HepG2 (cell line): Measurements from ENCODE around the gene TNFSF13. TPM values are rescaled to one million over a fixed set of nuclear protein-coding genes. Genes with fewer than 3 reads are reported as not detected.
A peak's percentile ranks its signal among the peaks of the same experiment; 100 is the strongest.

Source experiments
- ATAC-seq: fragments of 200-7000 bp; cut with Tn5 transposase; 3 replicates; pipeline ENCODE4 v1.9.1; 2020; ENCODE audit warnings: mild to moderate bottlenecking, moderate library complexity
- BruUV-seq: library from RNA; stranded (reverse); fragments of 400-500 nt; replicated peaks from 2 replicates; lab custom pipeline; 2021; lab: Mats Ljungman, UMichigan
- CTCF ChIA-PET: fragments of 300-600 bp; formaldehyde crosslinking; extraction: SDS; loops from one replicate; lab custom pipeline; 2021; ENCODE audit warnings: low total read pairs, inconsistent platforms, low intra/inter-chr PET ratio; lab: Yijun Ruan, JAX
- POLR2A ChIA-PET: fragments of 350-600 bp; sonication (Branson Sonifier 250); formaldehyde crosslinking; loops from one replicate; lab custom pipeline; 2020; ENCODE audit warnings: antibody characterized with exemption, inconsistent platforms; lab: Yijun Ruan, JAX
- DNase-seq: peaks from one replicate; pipeline ENCODE4 v3.0.0-alpha.2; 2015; ENCODE audit warnings: low spot score
- FAIRE-seq: peaks from 3 replicates; lab custom pipeline; 2011; peaks lifted over from hg19 to GRCh38; lab: Jason Lieb, UNC
- H2AFZ ChIP-seq: one replicate; pipeline ENCODE4 v1.6.1; 2011; ENCODE audit warnings: low read length, inconsistent platforms
- H3K27ac ChIP-seq: fragments of 300-600 bp; 3 replicates; pipeline ENCODE4 v1.8.0; 2011; ENCODE audit warnings: mixed run types, mild to moderate bottlenecking, mixed read lengths, low read length, inconsistent platforms; ENCODE audit not compliant: insufficient read depth; ENCODE audit errors: extremely low read length
- H3K27me3 ChIP-seq, 2 experiments: fragments of 200-600 bp in 1 of 2; 2 replicates in 1 of 2; 3 replicates in 1 of 2; pipeline versions ENCODE4 v1.6.0 to v1.8.0; 2011; ENCODE audit warnings: low read length in 2 of 2, mild to moderate bottlenecking in 2 of 2, moderate library complexity in 2 of 2, inconsistent platforms in 1 of 2; ENCODE audit not compliant: insufficient read depth in 2 of 2, control insufficient read depth in 1 of 2
- H3K36me3 ChIP-seq, 2 experiments: fragments of 200-600 bp in 1 of 2; replicated peaks in 1 of 2; 2 replicates in 1 of 2; 3 replicates in 1 of 2; pipeline versions ENCODE4 v1.5.1 to v1.8.0; 2011; ENCODE audit warnings: low read length in 2 of 2, inconsistent platforms in 1 of 2; ENCODE audit not compliant: insufficient read depth in 2 of 2, control insufficient read depth in 1 of 2
- H3K4me1 ChIP-seq: 2 replicates; pipeline ENCODE4 v1.5.1; 2012; ENCODE audit warnings: low read length, inconsistent platforms; ENCODE audit not compliant: insufficient read depth
- H3K4me2 ChIP-seq: 2 replicates; pipeline ENCODE4 v1.6.0; 2011; ENCODE audit warnings: low read depth, low read length, inconsistent platforms
- H3K4me3 ChIP-seq, 3 experiments: fragments of 200-600 bp in 1 of 3; sonication (generic), shearing (Covaris generic) in 1 of 3; replicated peaks in 1 of 3; 2 replicates each; pipeline ENCODE4 v1.5.1; 2011 to 2016; ENCODE audit warnings: low read length in 3 of 3, inconsistent platforms in 2 of 3, low read depth in 2 of 3, mild to moderate bottlenecking in 2 of 3, control low read depth in 1 of 3, mixed read lengths in 1 of 3; ENCODE audit not compliant: insufficient read depth in 1 of 3
- H3K79me2 ChIP-seq: one replicate; pipeline ENCODE4 v1.6.1; 2011; ENCODE audit warnings: low read length, inconsistent platforms; ENCODE audit not compliant: insufficient read depth
- H3K9ac ChIP-seq: 2 replicates; pipeline ENCODE4 v1.6.0; 2011; ENCODE audit warnings: mild to moderate bottlenecking, low read depth, low read length, inconsistent platforms; ENCODE audit not compliant: insufficient read depth
- H3K9me3 ChIP-seq: 2 replicates; pipeline ENCODE4 v1.5.1; 2012; ENCODE audit warnings: mild to moderate bottlenecking, low read length
- H4K20me1 ChIP-seq: 2 replicates; pipeline ENCODE4 v1.6.0; 2011; ENCODE audit warnings: inconsistent platforms, mild to moderate bottlenecking, low read length, moderate library complexity; ENCODE audit not compliant: insufficient read depth
- ATF2 ChIP-seq: sonication (generic); formaldehyde crosslinking; IDR thresholded peaks from 2 replicates; pipeline ENCODE4 v1.4.0; 2020; ENCODE audit warnings: missing genetic modification reagents
- HES4 ChIP-seq: sonication (generic); formaldehyde crosslinking; IDR thresholded peaks from 2 replicates; pipeline ENCODE4 v1.9.0; 2021; ENCODE audit warnings: mild to moderate bottlenecking, missing genetic modification reagents, borderline replicate concordance
- PAWR ChIP-seq: sonication (generic); formaldehyde crosslinking; IDR thresholded peaks from 2 replicates; pipeline ENCODE4 v1.4.0; 2020; ENCODE audit warnings: missing genetic modification reagents, mild to moderate bottlenecking, borderline replicate concordance
- PLRG1 ChIP-seq: fragments of 450-650 bp; conservative IDR thresholded peaks from 2 replicates; pipeline ENCODE4 v1.6.1; 2016
- TCF12 ChIP-seq, 2 experiments: fragments of 450-650 bp in 1 of 2; sonication (generic) in 1 of 2; formaldehyde crosslinking in 1 of 2; IDR thresholded peaks; 2 replicates each; pipeline versions ENCODE4 v1.6.1 to v1.8.0; 2017 to 2022; ENCODE audit warnings: antibody characterized with exemption in 1 of 2, mild to moderate bottlenecking in 1 of 2, missing genetic modification reagents in 1 of 2, moderate library complexity in 1 of 2
- THAP7 ChIP-seq: sonication (generic); formaldehyde crosslinking; IDR thresholded peaks from 2 replicates; pipeline ENCODE4 v1.8.1; 2023; ENCODE audit warnings: mild to moderate bottlenecking, missing genetic modification reagents
- ZMAT3 ChIP-seq: sonication (generic); formaldehyde crosslinking; conservative IDR thresholded peaks from 2 replicates; pipeline ENCODE4 v1.7.0; 2021; ENCODE audit warnings: missing genetic modification reagents
- WGBS: methylation state at CpG from one replicate; pipeline ENCODE4 v1.1.6; 2017; ENCODE audit warnings: low lambda C conversion rate; 5-methylcytosine and 5-hydroxymethylcytosine counted together
- in situ Hi-C: cut with HindIII; loops from 2 replicates; pipeline ENCODE4 v1.10.0; 2017; ENCODE audit warnings: low pct_unique_long_range_greater_than_20kb; ENCODE audit not compliant: extremely low pct_ligation_motif_present
- intact Hi-C: fragments of 100-400 bp; cut with micrococcal nuclease; formaldehyde crosslinking; loops from one replicate; pipeline ENCODE4 v1.10.0; 2022; ENCODE audit not compliant: unreplicated experiment
- polyA plus RNA-seq, 8 experiments: library from polyadenylated mRNA; depleted of rRNA in 3 of 8; stranded (reverse) in 7 of 8; unstranded in 1 of 8; fragments of >200 nt; fragmentation: Illumina TruSeq in 4 of 8; extraction: Trizol in 4 of 8; gene quantifications; 2 replicates each; pipeline versions ENCODE4 v1.2.1 to v1.2.3, GENCODE V29; 2011 to 2016; ENCODE audit warnings: low read depth in 4 of 8, missing spikeins in 1 of 8, mixed read lengths in 1 of 8; ENCODE audit not compliant: insufficient read depth in 1 of 8
- total RNA-seq, 5 experiments: library from RNA; depleted of rRNA; stranded (reverse); fragments of >200 nt; fragmentation: Illumina TruSeq; extraction: Trizol; gene quantifications; 2 replicates each; pipeline ENCODE4 v1.2.3, GENCODE V29; 2016; ENCODE audit warnings: low read depth in 1 of 5

The TNFSF13 gene
- total and polyA plus RNA-seq, 2 of the 13 experiments (the other 11 are each of a cell fraction or from before 2014, with no cell fraction given) = 2.5 to 3.3 TPM

GRCh38 chr17:7559320-7560171 is 996 bp downstream of the TNFSF13 start:
- ATAC-seq = no peak
- peaks cover 3 to 9% of the 10 kb centered on the region in 2 experiments for H3K36me3 ChIP-seq
- no peak overlapping the region for H3K27ac ChIP-seq
- WGBS = 45% methylated on average over 18 of the region's 18 CpGs
- FAIRE-seq = peak; percentile 12
- TF ChIP-seq ATF2 = no peak
- 0 out of 2 replicates have a peak, but pooled peaks have one; percentile 19 for TF ChIP-seq THAP7 (CRISPR knock-in tag)
- no peak for TF ChIP-seq PAWR
- TF ChIP-seq HES4 = no peak
- 0 out of 2 replicates have a peak, but pooled peaks have one; percentile 34 for TF ChIP-seq ZMAT3 (CRISPR knock-in tag)
- no peak for TF ChIP-seq PLRG1
- TF ChIP-seq TCF12 (IDR thresholded peaks at IDR 0.05) = no peak
- 0 out of 2 replicates have a peak, but pooled peaks have one; percentile 18 for TF ChIP-seq TCF12 (CRISPR knock-in tag; IDR thresholded peaks at IDR 0.05)
- TF ChIP-seq, all 625 proteins: peak for 3
- Histone ChIP-seq H3K27me3 (no peaks in the 10 kb centered on the region; a peak in 1 of 5 replicates), H3K4me1 (peaks cover 66% of the 10 kb centered on the region), H3K9ac (peak overlapping the region; percentile 58; the same call in 1 of the 2 replicates), H3K4me3 (peak overlapping the region; percentile 32 to 92 (median 49)), H2AFZ (no peak overlapping the region), H3K79me2 (peaks cover 25% of the 10 kb centered on the region), H3K4me2 (peak overlapping the region; percentile 91), H3K9me3 (no peaks in the 10 kb centered on the region), H4K20me1 (no peaks in the 10 kb centered on the region)
- intact Hi-C loops (loop anchor here (2.0 to 10.0 kb wide), 2 partner anchors 37 to 205 kb away; partner anchors contain the start of genes KCTD11 and TMEM95), in situ Hi-C loops (loop anchor here (5.0 kb wide), 1 partner anchor 47 kb away; no protein-coding TSS in a partner anchor)
- POLR2A ChIA-PET = interaction anchor here (1.1 to 4.8 kb wide), 18 partner anchors 8 to 230 kb away, joined by 3 to 33 read pairs (median 8); partner anchors contain the start of genes CD68, MPDU1, NEURL4 and SAT2
- BruUV-seq = no TSS peak
- no peak for DNase-seq
- CTCF ChIA-PET = interaction anchor here (1.4 to 3.3 kb wide), 4 partner anchors 15 to 204 kb away, joined by 3 to 43 read pairs (median 16); no protein-coding TSS in a partner anchor
